K562 (cell line): ENCODE results near the gene GP1BB. TPM values are rescaled to one million over a fixed set of nuclear protein-coding genes. Genes with fewer than 3 reads are reported as not detected.

ENCODE experiments used
- ATAC-seq: fragments of 200-7000 bp; cut with Tn5 transposase; 3 replicates; pipeline ENCODE4 v1.9.1; 2020; ENCODE audit warnings: moderate library complexity
- BruUV-seq: library from RNA; stranded (reverse); fragments of 400-500 nt; replicated peaks from 2 replicates; lab custom pipeline; 2021; lab: Mats Ljungman, UMichigan
- CTCF ChIA-PET: fragments of 300-600 bp; formaldehyde crosslinking; extraction: SDS; loops from one replicate; lab custom pipeline; 2021; ENCODE audit warnings: low intra/inter-chr PET ratio; lab: Yijun Ruan, JAX
- POLR2A ChIA-PET: fragments of 300-600, 350-650 bp; sonication (Branson Sonifier 250); formaldehyde crosslinking; extraction: SDS; loops from one replicate; lab custom pipeline; 2021; ENCODE audit warnings: antibody characterized with exemption, inconsistent platforms; lab: Yijun Ruan, JAX
- DNase-seq, 4 experiments: peaks; one replicate each; pipeline versions ENCODE4 v3.0.0 to v3.0.0-alpha.2; 2011 to 2018; ENCODE audit warnings: low spot score in 3 of 4, mixed read lengths in 3 of 4; ENCODE audit errors: extremely low read depth in 1 of 4
- FAIRE-seq: peaks from 2 replicates; lab custom pipeline; 2011; peaks lifted over from hg19 to GRCh38; lab: Jason Lieb, UNC
- H2AFZ ChIP-seq: 2 replicates; pipeline ENCODE4 v1.6.0; 2011; ENCODE audit warnings: low read depth, low read length, control low read depth, inconsistent platforms
- H3K27ac ChIP-seq: fragments of 200-600 bp; 3 replicates; pipeline ENCODE4 v1.8.0; 2011; ENCODE audit warnings: low read depth, mild to moderate bottlenecking, control low read depth, inconsistent platforms, low read length, moderate library complexity, mixed read lengths; ENCODE audit errors: extremely low read depth
- H3K27me3 ChIP-seq, 2 experiments: fragments of 300-600 bp in 1 of 2; 2 replicates in 1 of 2; 3 replicates in 1 of 2; pipeline versions ENCODE4 v1.6.0 to v1.8.0; 2011; ENCODE audit warnings: inconsistent platforms in 2 of 2, low read length in 2 of 2, mild to moderate bottlenecking in 1 of 2, mixed read lengths in 1 of 2, moderate library complexity in 1 of 2; ENCODE audit not compliant: control insufficient read depth in 2 of 2, insufficient read depth in 2 of 2
- H3K36me3 ChIP-seq: fragments of 300-600 bp; 3 replicates; pipeline ENCODE4 v1.8.0; 2011; ENCODE audit warnings: mild to moderate bottlenecking, low read length, inconsistent platforms; ENCODE audit not compliant: control insufficient read depth, insufficient read depth
- H3K4me1 ChIP-seq, 2 experiments: fragments of 200-600 bp in 1 of 2; replicated peaks in 1 of 2; 2 replicates in 1 of 2; 3 replicates in 1 of 2; pipeline versions ENCODE4 v1.5.1 to v1.8.0; 2011; ENCODE audit warnings: inconsistent platforms in 2 of 2, low read length in 2 of 2, mild to moderate bottlenecking in 1 of 2, mixed read lengths in 1 of 2, moderate library complexity in 1 of 2; ENCODE audit not compliant: control insufficient read depth in 2 of 2, insufficient read depth in 2 of 2
- H3K4me2 ChIP-seq: 2 replicates; pipeline ENCODE4 v1.6.1; 2011; ENCODE audit warnings: low read length, control low read depth, inconsistent platforms, mixed read lengths; ENCODE audit not compliant: insufficient read depth
- H3K4me3 ChIP-seq: fragments of 200-600 bp; sonication (generic), shearing (Covaris generic); 2 replicates; pipeline ENCODE4 v1.5.1; 2016; ENCODE audit warnings: control low read depth, inconsistent platforms
- H3K79me2 ChIP-seq: fragments of 200-600 bp; 3 replicates; pipeline ENCODE4 v1.8.0; 2011; ENCODE audit warnings: low read length, inconsistent platforms; ENCODE audit not compliant: control insufficient read depth, insufficient read depth
- H3K9ac ChIP-seq, 2 experiments: 2 replicates each; pipeline versions ENCODE4 v1.6.0 to v1.6.1; 2011; ENCODE audit warnings: low read depth in 2 of 2, low read length in 2 of 2, control low read depth in 1 of 2, inconsistent platforms in 1 of 2, mild to moderate bottlenecking in 1 of 2, mixed read lengths in 1 of 2; ENCODE audit not compliant: insufficient read depth in 1 of 2
- H3K9me1 ChIP-seq: one replicate; pipeline ENCODE4 v1.6.0; 2011; ENCODE audit warnings: inconsistent platforms, mild to moderate bottlenecking, low read length, moderate library complexity; ENCODE audit not compliant: control insufficient read depth, insufficient read depth
- H3K9me3 ChIP-seq: replicated peaks from 2 replicates; pipeline ENCODE4 v1.5.1; 2011; ENCODE audit warnings: low read depth, low read length, inconsistent platforms; ENCODE audit not compliant: control insufficient read depth, insufficient read depth
- H4K20me1 ChIP-seq: replicated peaks from 2 replicates; pipeline ENCODE4 v1.6.1; 2011; ENCODE audit warnings: low read length, inconsistent platforms, mixed read lengths; ENCODE audit not compliant: control insufficient read depth, insufficient read depth
- MEIS2 ChIP-seq: fragments of 450-650 bp; IDR thresholded peaks from 2 replicates; pipeline ENCODE4 v1.6.1; 2014; ENCODE audit warnings: mild to moderate bottlenecking; ENCODE audit not compliant: partially characterized antibody
- SMARCB1 ChIP-seq: IDR thresholded peaks from 2 replicates; pipeline ENCODE4 v1.6.1; 2011; ENCODE audit warnings: improper control_type of control experiment, low read depth; ENCODE audit not compliant: insufficient read length
- WGBS: fragments of 100-300 bp; shearing (Covaris generic); methylation state at CpG from one replicate; pipeline ENCODE4 v1.1.6; 2016; ENCODE audit warnings: low coverage, mixed read lengths; ENCODE audit not compliant: insufficient coverage; ENCODE audit errors: missing lambda C conversion rate; 5-methylcytosine and 5-hydroxymethylcytosine counted together
- in situ Hi-C: fragments of 300-500 bp; cut with MboI; formaldehyde crosslinking; loops from 4 replicates; pipeline ENCODE4 v1.15.0; 2018; ENCODE audit warnings: inconsistent platforms, mixed read lengths
- intact Hi-C: fragments of 100-400 bp; cut with micrococcal nuclease; formaldehyde crosslinking; loops from 2 replicates; pipeline ENCODE4 v1.14.2; 2022
- polyA plus RNA-seq, 8 experiments: library from polyadenylated mRNA; depleted of rRNA in 4 of 8; stranded (reverse) in 5 of 8; unstranded in 3 of 8; fragments of >200 nt; fragmentation: Nextera tagmentation in 2 of 8; fragmentation: Illumina TruSeq in 1 of 8; extraction: Ambion mirVana in 2 of 8; extraction: Trizol in 1 of 8; gene quantifications; 2 replicates each; pipeline versions ENCODE4 v1.2.1 to v1.2.3, GENCODE V29; 2011 to 2014; ENCODE audit warnings: inconsistent platforms in 1 of 8, missing spikeins in 1 of 8
- total RNA-seq, 7 experiments: library from RNA; depleted of rRNA in 6 of 7; stranded (reverse); fragments of >200 nt in 6 of 7; fragmentation: Illumina TruSeq in 2 of 7; extraction: Trizol in 2 of 7; gene quantifications; 2 replicates each; pipeline versions ENCODE4 v1.2.1 to v1.2.3, GENCODE V29; 2011 to 2021; ENCODE audit warnings: low replicate concordance in 1 of 7
- TF ChIP-seq, protein P1 (sequence below), 3 experiments: fragments of 200-800 bp in 1 of 3; fragments of 250-450 bp in 1 of 3; fragments of 450-650 bp in 1 of 3; sonication (Bioruptor Pico) in 1 of 3; sonication (Bioruptor generic) in 1 of 3; formaldehyde crosslinking in 1 of 3; IDR thresholded peaks; 2 replicates each; pipeline versions ENCODE4 v1.6.1 to v1.8.0; 2016 to 2022; ENCODE audit warnings: mild to moderate bottlenecking in 2 of 3, missing genetic modification characterization in 2 of 3, missing compliant biosample characterization in 1 of 3, moderate library complexity in 1 of 3
- TF ChIP-seq, protein P2 (sequence below): fragments of 450-650 bp; formaldehyde crosslinking; IDR thresholded peaks from 2 replicates; pipeline ENCODE4 v1.4.0; 2020; ENCODE audit warnings: mild to moderate bottlenecking

GP1BB gene
- total and polyA plus RNA-seq, 9 of the 15 experiments (the other 6 are each of a cell fraction or from before 2014, with no cell fraction given), result 0.69 to 162 (median 2.8) TPM

DNA sequence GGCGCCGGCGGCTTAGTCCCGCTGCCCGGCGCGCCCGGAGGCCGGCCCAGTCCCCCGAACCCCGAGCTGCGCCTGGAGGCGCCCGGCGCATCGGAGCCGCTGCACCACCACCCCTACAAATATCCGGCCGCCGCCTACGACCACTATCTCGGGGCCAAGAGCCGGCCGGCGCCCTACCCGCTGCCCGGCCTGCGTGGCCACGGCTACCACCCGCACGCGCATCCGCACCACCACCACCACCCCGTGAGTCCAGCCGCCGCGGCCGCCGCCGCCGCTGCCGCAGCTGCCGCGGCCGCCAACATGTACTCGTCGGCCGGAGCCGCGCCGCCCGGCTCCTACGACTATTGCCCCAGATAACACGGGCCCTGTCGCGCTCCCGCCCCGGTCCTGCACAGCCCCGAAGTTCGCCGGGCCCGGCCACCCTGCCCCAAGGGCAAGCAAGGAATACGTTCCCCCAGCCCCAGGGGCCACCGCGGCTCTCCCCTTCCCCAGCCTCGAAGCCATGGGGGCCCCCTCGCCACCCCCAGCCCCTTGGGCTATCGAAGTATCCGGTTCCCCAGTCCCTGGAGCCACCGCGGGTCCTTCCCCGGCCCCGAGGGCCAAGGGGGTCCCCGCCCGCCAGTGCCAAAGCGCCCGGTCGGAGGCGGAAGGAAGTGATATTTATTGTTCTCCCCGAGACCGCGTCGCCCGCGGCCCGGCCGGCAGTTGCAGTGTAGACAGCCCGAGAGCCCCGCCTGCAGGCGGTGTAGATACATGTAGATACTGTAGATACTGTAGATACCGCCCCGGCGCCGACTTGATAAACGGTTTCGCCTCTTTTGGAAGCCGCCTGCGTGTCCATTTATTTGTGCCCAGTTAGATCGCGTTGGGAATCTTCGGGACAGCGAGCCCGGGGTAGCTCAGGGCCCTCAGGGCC lies 43.4 kb downstream of the GP1BB start:
- WGBS, result 60% methylated on average over 102 of the region's 103 CpGs
- H3K4me2 ChIP-seq, result peak overlapping the region; percentile 30
- no peaks in the 10 kb centered on the region for H3K9me3 ChIP-seq
- DNase-seq, result peak; percentile 82 to 86 (median 84)
- H3K4me1 ChIP-seq, result peaks cover 6 to 89% of the 10 kb centered on the region in 2 experiments; a peak in 3 of 5 replicates
- peak overlapping the region; percentile 8; the same call in 1 of the 2 replicates for H2AFZ ChIP-seq
- in situ Hi-C loops, result no loop called here
- ATAC-seq, result peak; percentile 70
- 0 out of 2 replicates have a peak, but pooled peaks cover 3% of the 10 kb centered on the region for H4K20me1 ChIP-seq
- peak overlapping the region; percentile 34 for H3K4me3 ChIP-seq
- intact Hi-C loops, result loop anchor here (2.0 kb wide), 1 partner anchor 36 kb away; no protein-coding TSS in a partner anchor
- H3K9me1 ChIP-seq, result peaks cover 6% of the 10 kb centered on the region
- no peak for FAIRE-seq
- ChIA-PET POLR2A (interaction anchor here (0.6 to 6.7 kb wide), 6 partner anchors 10 to 95 kb away, joined by 3 to 78 read pairs (median 4); no protein-coding TSS in a partner anchor), CTCF (interaction anchor here (0.6 to 1.7 kb wide), 3 partner anchors 10 to 78 kb away, joined by 3 to 9 read pairs (median 5); no protein-coding TSS in a partner anchor)
- H3K36me3 ChIP-seq, result peaks cover 8% of the 10 kb centered on the region; the same call in 1 of the 3 replicates
- H3K79me2 ChIP-seq, result peaks cover 17% of the 10 kb centered on the region
- no TSS peak for BruUV-seq
- peak overlapping the region; percentile 46; the same call in 1 of the 3 replicates for H3K27ac ChIP-seq
- H3K9ac ChIP-seq, result peak overlapping the region in 1 of 2 experiments; percentile 74; a peak in 3 of 4 replicates
- H3K27me3 ChIP-seq, result peaks cover 0 to 14% of the 10 kb centered on the region in 2 experiments; a peak in 2 of 5 replicates
- TF ChIP-seq, protein P1, sequence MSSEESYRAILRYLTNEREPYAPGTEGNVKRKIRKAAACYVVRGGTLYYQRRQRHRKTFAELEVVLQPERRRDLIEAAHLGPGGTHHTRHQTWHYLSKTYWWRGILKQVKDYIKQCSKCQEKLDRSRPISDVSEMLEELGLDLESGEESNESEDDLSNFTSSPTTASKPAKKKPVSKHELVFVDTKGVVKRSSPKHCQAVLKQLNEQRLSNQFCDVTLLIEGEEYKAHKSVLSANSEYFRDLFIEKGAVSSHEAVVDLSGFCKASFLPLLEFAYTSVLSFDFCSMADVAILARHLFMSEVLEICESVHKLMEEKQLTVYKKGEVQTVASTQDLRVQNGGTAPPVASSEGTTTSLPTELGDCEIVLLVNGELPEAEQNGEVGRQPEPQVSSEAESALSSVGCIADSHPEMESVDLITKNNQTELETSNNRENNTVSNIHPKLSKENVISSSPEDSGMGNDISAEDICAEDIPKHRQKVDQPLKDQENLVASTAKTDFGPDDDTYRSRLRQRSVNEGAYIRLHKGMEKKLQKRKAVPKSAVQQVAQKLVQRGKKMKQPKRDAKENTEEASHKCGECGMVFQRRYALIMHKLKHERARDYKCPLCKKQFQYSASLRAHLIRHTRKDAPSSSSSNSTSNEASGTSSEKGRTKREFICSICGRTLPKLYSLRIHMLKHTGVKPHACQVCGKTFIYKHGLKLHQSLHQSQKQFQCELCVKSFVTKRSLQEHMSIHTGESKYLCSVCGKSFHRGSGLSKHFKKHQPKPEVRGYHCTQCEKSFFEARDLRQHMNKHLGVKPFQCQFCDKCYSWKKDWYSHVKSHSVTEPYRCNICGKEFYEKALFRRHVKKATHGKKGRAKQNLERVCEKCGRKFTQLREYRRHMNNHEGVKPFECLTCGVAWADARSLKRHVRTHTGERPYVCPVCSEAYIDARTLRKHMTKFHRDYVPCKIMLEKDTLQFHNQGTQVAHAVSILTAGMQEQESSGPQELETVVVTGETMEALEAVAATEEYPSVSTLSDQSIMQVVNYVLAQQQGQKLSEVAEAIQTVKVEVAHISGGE (CRISPR knock-in tag; IDR thresholded peaks at IDR 0.05), result peak in 2 of 3 experiments; percentile 61 to 82; a peak in 3 of 6 replicates
- TF ChIP-seq, protein P2, sequence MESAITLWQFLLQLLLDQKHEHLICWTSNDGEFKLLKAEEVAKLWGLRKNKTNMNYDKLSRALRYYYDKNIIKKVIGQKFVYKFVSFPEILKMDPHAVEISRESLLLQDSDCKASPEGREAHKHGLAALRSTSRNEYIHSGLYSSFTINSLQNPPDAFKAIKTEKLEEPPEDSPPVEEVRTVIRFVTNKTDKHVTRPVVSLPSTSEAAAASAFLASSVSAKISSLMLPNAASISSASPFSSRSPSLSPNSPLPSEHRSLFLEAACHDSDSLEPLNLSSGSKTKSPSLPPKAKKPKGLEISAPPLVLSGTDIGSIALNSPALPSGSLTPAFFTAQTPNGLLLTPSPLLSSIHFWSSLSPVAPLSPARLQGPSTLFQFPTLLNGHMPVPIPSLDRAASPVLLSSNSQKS (CRISPR knock-in tag), result no peak
- TF ChIP-seq SMARCB1 (no peak), MEIS2 (peak; percentile 56)
